Trophoblast cell (in vitro differentiated cells and primary cell): ENCODE results near the gene FAM20A.
"Not testable (repeated sequence)": the region's sequence is repeated elsewhere in the genome, so short reads cannot be mapped to it uniquely, and the experiment has no call there.

Experiments used
- DNase-seq, 2 donors: peaks; one replicate each; pipeline ENCODE4 v3.0.0-alpha.2; 2016
- H2AFZ ChIP-seq: 2 replicates; pipeline ENCODE4 v1.6.1; 2013; ENCODE audit warnings: low read length, moderate library complexity, mild to moderate bottlenecking; ENCODE audit not compliant: insufficient read depth, poor library complexity
- H2AK5ac ChIP-seq: 2 replicates; pipeline ENCODE4 v1.6.1; 2013; ENCODE audit warnings: mild to moderate bottlenecking, low read length
- H2BK120ac ChIP-seq: 2 replicates; pipeline ENCODE4 v1.6.1; 2013; ENCODE audit warnings: low read length, mild to moderate bottlenecking, moderate library complexity; ENCODE audit not compliant: insufficient read depth, poor library complexity
- H2BK12ac ChIP-seq: 2 replicates; pipeline ENCODE4 v1.6.1; 2013; ENCODE audit warnings: mild to moderate bottlenecking, low read length, moderate library complexity
- H2BK5ac ChIP-seq: 2 replicates; pipeline ENCODE4 v1.6.1; 2013; ENCODE audit warnings: low read length, low read depth, moderate library complexity, mild to moderate bottlenecking; ENCODE audit not compliant: poor library complexity
- H3K14ac ChIP-seq: 2 replicates; pipeline ENCODE4 v1.6.1; 2013; ENCODE audit warnings: mild to moderate bottlenecking, low read length
- H3K18ac ChIP-seq: 2 replicates; pipeline ENCODE4 v1.6.1; 2013; ENCODE audit warnings: mild to moderate bottlenecking, low read length
- H3K23ac ChIP-seq: 2 replicates; pipeline ENCODE4 v1.6.1; 2013; ENCODE audit warnings: low read length
- H3K27ac ChIP-seq: 2 replicates; pipeline ENCODE4 v1.5.1; 2013; ENCODE audit warnings: low read depth, mild to moderate bottlenecking, inconsistent platforms, low read length, moderate library complexity
- H3K27me3 ChIP-seq: 2 replicates; pipeline ENCODE4 v1.6.1; 2013; ENCODE audit warnings: inconsistent platforms, mild to moderate bottlenecking, low read length, moderate library complexity; ENCODE audit not compliant: insufficient read depth
- H3K36me3 ChIP-seq, 2 experiments: 1 replicate in 1 of 2; 2 replicates in 1 of 2; pipeline ENCODE4 v1.6.1; 2013; ENCODE audit warnings: low read length in 2 of 2, mild to moderate bottlenecking in 2 of 2, moderate library complexity in 1 of 2; ENCODE audit not compliant: insufficient read depth in 2 of 2, control insufficient read depth in 1 of 2
- H3K4ac ChIP-seq: 2 replicates; pipeline ENCODE4 v1.6.1; 2013; ENCODE audit warnings: low read depth, mild to moderate bottlenecking, low read length, moderate library complexity
- H3K4me1 ChIP-seq, 2 experiments: 1 replicate in 1 of 2; 2 replicates in 1 of 2; pipeline ENCODE4 v1.6.1; 2013; ENCODE audit warnings: low read length in 2 of 2, mild to moderate bottlenecking in 2 of 2, moderate library complexity in 1 of 2; ENCODE audit not compliant: insufficient read depth in 2 of 2, control insufficient read depth in 1 of 2
- H3K4me2 ChIP-seq: 2 replicates; pipeline ENCODE4 v1.6.1; 2013; ENCODE audit warnings: inconsistent platforms, mild to moderate bottlenecking, low read length, moderate library complexity
- H3K4me3 ChIP-seq: 2 replicates; pipeline ENCODE4 v1.5.1; 2013; ENCODE audit warnings: mild to moderate bottlenecking, low read depth, low read length, inconsistent platforms
- H3K79me1 ChIP-seq: one replicate; pipeline ENCODE4 v1.6.1; 2013; ENCODE audit warnings: low read length
- H3K79me2 ChIP-seq: 2 replicates; pipeline ENCODE4 v1.6.1; 2013; ENCODE audit warnings: low read length, mild to moderate bottlenecking; ENCODE audit not compliant: control insufficient read depth, insufficient read depth, poor library complexity
- H3K9ac ChIP-seq: 2 replicates; pipeline ENCODE4 v1.6.1; 2013; ENCODE audit warnings: mild to moderate bottlenecking, low read length
- H3K9me3 ChIP-seq: 2 replicates; pipeline ENCODE4 v1.6.1; 2013; ENCODE audit warnings: low read depth, mild to moderate bottlenecking, control low read depth, inconsistent platforms, low read length; ENCODE audit not compliant: insufficient read depth
- H4K12ac ChIP-seq: 2 replicates; pipeline ENCODE4 v1.6.1; 2013; ENCODE audit warnings: low read depth, mild to moderate bottlenecking, low read length, moderate library complexity
- H4K8ac ChIP-seq: 2 replicates; pipeline ENCODE4 v1.6.1; 2013; ENCODE audit warnings: low read depth, mild to moderate bottlenecking, low read length, moderate library complexity
- H4K91ac ChIP-seq: one replicate; pipeline ENCODE4 v1.6.1; 2013; ENCODE audit warnings: low read depth, mild to moderate bottlenecking, low read length, moderate library complexity
- WGBS: extraction: QIAGEN DNeasy Blood & Tissue Kit; methylation state at CpG from one replicate; pipeline ENCODE4 v1.1.7; 2013; ENCODE audit warnings: missing lambda C conversion rate; ENCODE audit not compliant: insufficient read length, insufficient coverage; ENCODE audit errors: extremely low coverage; 5-methylcytosine and 5-hydroxymethylcytosine counted together

Gene FAM20A

DNA sequence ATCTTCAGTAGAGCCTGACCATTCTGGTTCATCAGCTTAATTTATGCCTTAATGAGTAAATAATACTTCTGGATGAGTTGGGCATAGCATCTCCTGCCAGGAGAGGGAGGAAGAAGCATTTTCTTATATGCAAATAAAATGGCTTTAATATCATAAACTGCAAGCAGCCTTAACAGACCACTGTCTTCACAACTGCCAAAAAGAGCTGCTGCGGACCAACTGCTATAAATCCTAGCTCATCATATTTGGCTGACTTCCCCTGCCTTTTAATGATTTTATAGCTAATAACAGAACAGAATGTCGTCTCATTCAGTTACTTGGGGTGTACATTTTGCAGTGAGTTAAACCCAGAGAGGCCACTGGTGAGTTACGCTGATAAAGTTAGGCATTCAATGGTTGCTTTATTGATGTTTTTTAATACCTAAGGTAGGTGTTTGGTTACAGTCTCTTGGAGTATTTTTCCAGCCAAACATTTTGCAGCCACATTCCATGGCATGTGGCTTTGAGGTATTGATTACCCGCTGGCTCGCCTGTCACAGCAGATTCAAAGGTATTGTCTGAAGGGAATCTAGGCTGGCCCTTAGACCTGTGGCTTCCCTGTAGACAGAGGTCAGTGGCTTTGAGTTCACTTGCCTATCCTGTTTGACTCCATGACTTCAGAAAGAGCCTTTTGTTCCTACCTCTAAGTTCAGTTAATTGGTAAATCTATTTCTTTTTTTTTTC lies 16.4 kb downstream of the FAM20A start:
- Histone ChIP-seq H3K4me3 (no peak overlapping the region), H2BK120ac (peak overlapping the region; percentile 41), H3K36me3 (no peaks in the 10 kb centered on the region), H3K27ac (peak overlapping the region; percentile 79), H2BK12ac (peak overlapping the region; percentile 69), H4K91ac (peak overlapping the region; percentile 66), H2BK5ac (peak overlapping the region; percentile 77), H3K9me3 (peaks cover 2% of the 10 kb centered on the region), H3K4me2 (no peak overlapping the region), H2AK5ac (no peak overlapping the region), H3K4me1 (peaks cover 16 to 28% of the 10 kb centered on the region in 2 experiments), H4K8ac (no peak overlapping the region), H3K14ac (peak overlapping the region; percentile 28), H3K9ac (no peak overlapping the region), H4K12ac (no peak overlapping the region), H2AFZ (no peak overlapping the region), H3K18ac (no peak overlapping the region), H3K79me2 (peaks cover 2% of the 10 kb centered on the region), H3K27me3 (no peaks in the 10 kb centered on the region), H3K79me1 (peaks cover 19% of the 10 kb centered on the region), H3K4ac (peak overlapping the region; percentile 47), H3K23ac (no peak overlapping the region)
- no CpG with 5 or more reads among the region's 5 CpGs for WGBS
- DNase-seq: no peak

GRCh38 chr17:68582867-68583266 lies 18.3 kb downstream of the FAM20A start:
- not testable (repeated sequence) for H2AFZ ChIP-seq, H3K4ac ChIP-seq, H3K23ac ChIP-seq, H4K8ac ChIP-seq, H3K9ac ChIP-seq, H3K14ac ChIP-seq, H3K9me3 ChIP-seq, H2BK12ac ChIP-seq, H3K79me2 ChIP-seq, H2AK5ac ChIP-seq, H3K4me3 ChIP-seq, H2BK5ac ChIP-seq, H3K27me3 ChIP-seq, H3K18ac ChIP-seq, DNase-seq, H3K36me3 ChIP-seq, H3K27ac ChIP-seq, H3K4me2 ChIP-seq, H2BK120ac ChIP-seq, H4K91ac ChIP-seq, H4K12ac ChIP-seq
- no CpG with 5 or more reads among the region's 6 CpGs for WGBS
- Histone ChIP-seq H3K4me1 (peaks cover 16 to 34% of the 10 kb centered on the region in 2 experiments), H3K79me1 (peaks cover 19% of the 10 kb centered on the region)

DNA sequence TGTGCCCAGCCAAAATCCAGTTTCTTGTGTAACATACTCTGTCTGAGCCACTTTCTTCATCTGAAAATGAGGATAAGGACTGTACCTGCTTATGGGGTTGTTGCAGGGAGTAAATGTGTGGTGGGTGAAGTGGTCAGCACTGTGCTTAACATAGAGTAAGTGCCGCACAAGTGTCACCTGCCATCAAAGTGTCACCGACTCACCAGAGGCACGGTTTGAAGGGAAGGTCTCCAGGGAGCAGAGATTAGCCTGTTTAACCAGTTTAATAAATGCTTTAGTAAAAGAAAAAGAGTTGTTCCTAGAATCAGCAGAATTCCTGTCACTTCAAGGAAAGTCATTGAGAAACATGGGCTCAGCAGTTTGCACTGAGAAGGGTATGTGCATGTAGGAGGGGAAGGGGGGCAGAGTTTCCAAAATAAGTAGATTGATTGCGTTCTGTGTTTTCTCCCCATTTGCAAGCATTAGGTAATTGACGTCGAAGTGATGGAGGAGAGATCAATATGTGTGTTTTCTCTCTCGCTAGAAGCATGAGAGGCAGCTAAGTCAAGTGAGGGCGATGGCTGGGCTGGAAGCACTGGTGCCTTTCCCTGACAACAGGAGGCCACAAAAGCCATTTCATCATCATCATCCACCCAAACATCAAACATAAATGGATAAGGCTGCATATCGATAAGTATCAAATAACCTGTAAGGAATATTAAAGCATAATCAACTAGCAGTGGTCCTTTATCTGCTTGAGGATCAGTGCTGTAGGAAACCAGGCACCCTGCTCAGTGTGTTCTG lies 19.1 kb downstream of the FAM20A start:
- H3K4me3 ChIP-seq: no peak overlapping the region
- H2AFZ ChIP-seq: no peak overlapping the region
- peak overlapping the region; percentile 68 for H2BK12ac ChIP-seq
- H3K9me3 ChIP-seq: no peaks in the 10 kb centered on the region
- peaks cover 3% of the 10 kb centered on the region for H3K79me2 ChIP-seq
- H2BK120ac ChIP-seq: no peak overlapping the region
- H2AK5ac ChIP-seq: no peak overlapping the region
- H2BK5ac ChIP-seq: no peak overlapping the region
- H3K4ac ChIP-seq: no peak overlapping the region
- H3K4me1 ChIP-seq: peaks cover 20 to 37% of the 10 kb centered on the region in 2 experiments
- H3K23ac ChIP-seq: no peak overlapping the region
- H4K8ac ChIP-seq: no peak overlapping the region
- H4K91ac ChIP-seq: no peak overlapping the region
- no peak overlapping the region for H3K4me2 ChIP-seq
- no peak overlapping the region for H3K18ac ChIP-seq
- H3K9ac ChIP-seq: no peak overlapping the region
- no peaks in the 10 kb centered on the region for H3K27me3 ChIP-seq
- peaks cover 18% of the 10 kb centered on the region for H3K79me1 ChIP-seq
- no peaks in the 10 kb centered on the region for H3K36me3 ChIP-seq
- H3K14ac ChIP-seq: no peak overlapping the region
- H4K12ac ChIP-seq: no peak overlapping the region
- no peak overlapping the region for H3K27ac ChIP-seq
- DNase-seq: peak in 1 of 2 donors; percentile 52
- WGBS: no CpG with 5 or more reads among the region's 9 CpGs

GRCh38 chr17:68580236-68580770 lies 20.9 kb downstream of the FAM20A start:
- peaks cover 3% of the 10 kb centered on the region for H3K79me2 ChIP-seq
- peaks cover 2% of the 10 kb centered on the region for H3K9me3 ChIP-seq
- H3K9ac ChIP-seq: no peak overlapping the region
- peak; percentile 61 to 71 for DNase-seq
- peaks cover 10% of the 10 kb centered on the region for H3K79me1 ChIP-seq
- no peak overlapping the region for H4K8ac ChIP-seq
- H2BK12ac ChIP-seq: peak overlapping the region; percentile 81
- no peaks in the 10 kb centered on the region for H3K27me3 ChIP-seq
- H3K27ac ChIP-seq: no peak overlapping the region
- WGBS: no CpG with 5 or more reads among the region's 6 CpGs
- H2BK120ac ChIP-seq: no peak overlapping the region
- H2AK5ac ChIP-seq: no peak overlapping the region
- no peak overlapping the region for H3K18ac ChIP-seq
- H3K14ac ChIP-seq: no peak overlapping the region
- H3K4me1 ChIP-seq: peaks cover 19 to 38% of the 10 kb centered on the region in 2 experiments
- H4K12ac ChIP-seq: no peak overlapping the region
- H3K4ac ChIP-seq: no peak overlapping the region
- no peak overlapping the region for H3K23ac ChIP-seq
- no peak overlapping the region for H2AFZ ChIP-seq
- H2BK5ac ChIP-seq: no peak overlapping the region
- H4K91ac ChIP-seq: no peak overlapping the region
- no peaks in the 10 kb centered on the region for H3K36me3 ChIP-seq
- H3K4me2 ChIP-seq: no peak overlapping the region
- no peak overlapping the region for H3K4me3 ChIP-seq
